HG03354 (cell line): Measurements from ENCODE around the gene PCAT6.
A peak's percentile ranks its signal among the peaks of the same experiment; 100 is the strongest.
"Not testable (repeated sequence)": the region's sequence is repeated elsewhere in the genome, so short reads cannot be mapped to it uniquely, and the experiment has no call there.

ENCODE experiments used
- ATAC-seq: cut with Tn5 transposase; IDR thresholded peaks from one replicate; pipeline ENCODE4 v1.9.1; 2021; ENCODE audit warnings: mild to moderate bottlenecking; ENCODE audit not compliant: unreplicated experiment, poor library complexity, severe bottlenecking

The PCAT6 gene

GRCh38 chr1:202810615-202811295 is at the start of gene PCAT6:
Gene PCAT6, plus strand, starts transcription at chr1:202810954.
- peak; percentile 82 for ATAC-seq

- no peak for ATAC-seq
Measured at GRCh38 chr1:202762019-202762418, 48.7 kb upstream of the PCAT6 start.

GRCh38 chr1:202765721-202766120 is 45.0 kb upstream of the PCAT6 start:
- no peak for ATAC-seq

GRCh38 chr1:202770135-202770534 is 40.6 kb upstream of the PCAT6 start:
- ATAC-seq = no peak

GRCh38 chr1:202781180-202781579 is 29.6 kb upstream of the PCAT6 start:
- ATAC-seq = no peak

- ATAC-seq = no peak
Measured at GRCh38 chr1:202786804-202787203, 23.9 kb upstream of the PCAT6 start.

- no peak for ATAC-seq
Measured at GRCh38 chr1:202788800-202789199, 22.0 kb upstream of the PCAT6 start.

- no peak for ATAC-seq
Measured at GRCh38 chr1:202791077-202791747, 19.5 kb upstream of the PCAT6 start.

- ATAC-seq = no peak
Measured at GRCh38 chr1:202794051-202794740, 16.6 kb upstream of the PCAT6 start.

GRCh38 chr1:202794931-202795330 is 15.8 kb upstream of the PCAT6 start:
- ATAC-seq = not testable (repeated sequence)

GRCh38 chr1:202796670-202797069 is 14.1 kb upstream of the PCAT6 start:
- ATAC-seq = no peak

GRCh38 chr1:202798260-202798659 is 12.5 kb upstream of the PCAT6 start:
- no peak for ATAC-seq

GRCh38 chr1:202798792-202799331 is 11.9 kb upstream of the PCAT6 start:
- no peak for ATAC-seq

GRCh38 chr1:202800742-202801141 is 10.0 kb upstream of the PCAT6 start:
- no peak for ATAC-seq

- ATAC-seq = no peak
Measured at GRCh38 chr1:202801175-202801574, 9.6 kb upstream of the PCAT6 start.

GRCh38 chr1:202802034-202802433 is 8.7 kb upstream of the PCAT6 start:
- ATAC-seq = no peak

GRCh38 chr1:202802998-202803932 is 7.5 kb upstream of the PCAT6 start:
- no peak for ATAC-seq

- no peak for ATAC-seq
Measured at GRCh38 chr1:202804126-202804525, 6.6 kb upstream of the PCAT6 start.
